Tibial nerve (tissue), 4 donors: ENCODE data around the gene MAGED2. TPM values are rescaled to one million over a fixed set of nuclear protein-coding genes. Genes with fewer than 3 reads are reported as not detected.

Experiments used
- DNase-seq, 2 donors: peaks; one replicate each; pipeline ENCODE4 v3.0.0-alpha.2; 2019; ENCODE audit warnings: low spot score in 2 of 2
- H3K27ac ChIP-seq, 4 donors: fragments of 200-600 bp; sonication (generic) in 3 of 4; one replicate each; pipeline ENCODE4 v1.5.1; 2017 to 2019; ENCODE audit warnings: mild to moderate bottlenecking in 1 of 4
- H3K27me3 ChIP-seq, 2 donors: fragments of 200-600 bp; sonication (generic) in 1 of 2; one replicate each; pipeline versions ENCODE4 v1.5.1 to v1.6.0; 2017 to 2019
- H3K36me3 ChIP-seq, 3 donors: fragments of 200-600 bp; sonication (generic); one replicate each; pipeline ENCODE4 v1.5.1; 2018 to 2019
- H3K4me1 ChIP-seq, 4 donors: fragments of 200-600 bp; sonication (generic) in 3 of 4; one replicate each; pipeline ENCODE4 v1.5.1; 2017 to 2019
- H3K4me3 ChIP-seq, 4 donors: fragments of 200-600 bp; sonication (generic) in 3 of 4; one replicate each; pipeline ENCODE4 v1.5.1; 2017 to 2019; ENCODE audit warnings: mild to moderate bottlenecking in 1 of 4, moderate library complexity in 1 of 4
- H3K9me3 ChIP-seq, 4 donors: fragments of 200-600 bp; sonication (generic) in 3 of 4; one replicate each; pipeline ENCODE4 v1.5.1; 2017 to 2019
- EP300 ChIP-seq, 2 donors: sonication (generic); formaldehyde crosslinking; IDR thresholded peaks; one replicate each; pipeline ENCODE4 v1.6.1; 2017; ENCODE audit warnings: antibody characterized with exemption in 2 of 2, mild to moderate bottlenecking in 1 of 2
- POLR2A ChIP-seq, 2 donors: fragments of 450-650 bp; IDR thresholded peaks; one replicate each; pipeline ENCODE4 v1.6.1; 2017; ENCODE audit warnings: antibody characterized with exemption in 2 of 2, mild to moderate bottlenecking in 2 of 2, moderate library complexity in 2 of 2
- WGBS, 2 donors: methylation state at CpG; one replicate each; pipeline ENCODE4 v1.1.5; 2018; 5-methylcytosine and 5-hydroxymethylcytosine counted together
- total RNA-seq, 4 donors: library from RNA; depleted of rRNA; stranded (reverse); fragments of >200 nt; gene quantifications; one replicate each; pipeline ENCODE4 v1.1.0, GENCODE V29; 2016
- TF ChIP-seq, protein P1 (sequence below), 5 experiments: fragments of 200-600 bp in 3 of 5; fragments of 450-650 bp in 2 of 5; sonication (generic) in 3 of 5; IDR thresholded peaks; one replicate each; pipeline ENCODE4 v1.5.1; 2016 to 2019; ENCODE audit warnings: antibody characterized with exemption in 5 of 5, mild to moderate bottlenecking in 3 of 5, moderate library complexity in 2 of 5

MAGED2 gene
- total RNA-seq, 4 donors from 2014 or later: 114 to 230 (median 173) TPM

DNA sequence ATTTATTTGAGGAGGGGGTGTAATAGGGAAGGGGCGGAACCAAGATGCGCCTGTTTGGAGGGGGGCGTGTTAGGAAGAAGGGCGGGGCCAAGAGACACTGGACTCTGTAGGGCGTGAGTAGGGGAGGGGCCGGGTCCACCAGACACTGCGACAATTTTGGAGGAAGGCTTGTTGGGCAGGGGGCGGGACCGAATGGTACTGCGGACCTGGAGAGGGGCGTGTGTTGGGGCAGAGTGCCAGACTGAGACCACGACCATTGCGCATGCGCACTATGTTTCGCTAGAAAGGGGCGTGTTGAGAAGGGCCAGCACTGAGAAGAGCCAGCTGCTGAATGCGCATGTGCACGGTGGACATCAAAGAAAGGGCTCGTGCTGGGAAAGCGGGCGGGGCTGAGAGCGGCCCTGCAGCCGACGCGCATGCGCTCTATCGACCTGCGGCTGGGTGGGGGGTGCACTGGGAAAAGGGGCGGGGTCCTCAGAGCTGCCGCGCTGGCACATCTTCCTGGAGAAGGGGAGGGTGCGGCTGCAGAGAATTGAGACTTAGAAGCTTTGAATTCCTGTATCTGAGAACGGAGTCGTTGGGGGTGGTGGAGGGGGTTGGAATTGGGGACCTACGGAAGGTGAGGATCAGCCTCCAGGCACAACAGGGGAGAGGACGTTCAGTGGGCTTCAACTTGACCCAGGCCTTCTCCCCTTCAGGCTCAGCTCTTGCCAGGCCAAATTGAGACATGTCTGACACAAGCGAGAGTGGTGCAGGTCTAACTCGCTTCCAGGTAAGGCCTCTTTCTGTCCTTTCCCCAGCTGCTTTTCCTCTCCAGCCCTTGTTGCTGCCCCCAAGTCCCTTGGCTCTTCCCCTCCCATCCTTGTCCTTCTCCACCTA, 1.3 kb downstream of the MAGED2 start:
- DNase-seq: peak; percentile 79 to 85
- H3K4me1 ChIP-seq: peaks cover 0 to 26% (median 6%) of the 10 kb centered on the region in 4 donors
- no peaks in the 10 kb centered on the region for H3K27me3 ChIP-seq
- TF ChIP-seq EP300 (IDR thresholded peaks at IDR 0.05): peak in 1 of 2 donors; percentile 7
- TF ChIP-seq, protein P1, sequence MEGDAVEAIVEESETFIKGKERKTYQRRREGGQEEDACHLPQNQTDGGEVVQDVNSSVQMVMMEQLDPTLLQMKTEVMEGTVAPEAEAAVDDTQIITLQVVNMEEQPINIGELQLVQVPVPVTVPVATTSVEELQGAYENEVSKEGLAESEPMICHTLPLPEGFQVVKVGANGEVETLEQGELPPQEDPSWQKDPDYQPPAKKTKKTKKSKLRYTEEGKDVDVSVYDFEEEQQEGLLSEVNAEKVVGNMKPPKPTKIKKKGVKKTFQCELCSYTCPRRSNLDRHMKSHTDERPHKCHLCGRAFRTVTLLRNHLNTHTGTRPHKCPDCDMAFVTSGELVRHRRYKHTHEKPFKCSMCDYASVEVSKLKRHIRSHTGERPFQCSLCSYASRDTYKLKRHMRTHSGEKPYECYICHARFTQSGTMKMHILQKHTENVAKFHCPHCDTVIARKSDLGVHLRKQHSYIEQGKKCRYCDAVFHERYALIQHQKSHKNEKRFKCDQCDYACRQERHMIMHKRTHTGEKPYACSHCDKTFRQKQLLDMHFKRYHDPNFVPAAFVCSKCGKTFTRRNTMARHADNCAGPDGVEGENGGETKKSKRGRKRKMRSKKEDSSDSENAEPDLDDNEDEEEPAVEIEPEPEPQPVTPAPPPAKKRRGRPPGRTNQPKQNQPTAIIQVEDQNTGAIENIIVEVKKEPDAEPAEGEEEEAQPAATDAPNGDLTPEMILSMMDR (IDR thresholded peaks at IDR 0.05): no peak
- 0 to 40% methylated on average over 25 to 38 of the region's 38 CpGs for WGBS, 2 donors
- peak overlapping the region; percentile 49 to 74 (median 56) for H3K4me3 ChIP-seq
- no peaks in the 10 kb centered on the region for H3K9me3 ChIP-seq
- H3K36me3 ChIP-seq: peaks cover 0 to 35% (median 0%) of the 10 kb centered on the region in 3 donors
- peak overlapping the region; percentile 88 to 97 (median 92) for H3K27ac ChIP-seq

DNA sequence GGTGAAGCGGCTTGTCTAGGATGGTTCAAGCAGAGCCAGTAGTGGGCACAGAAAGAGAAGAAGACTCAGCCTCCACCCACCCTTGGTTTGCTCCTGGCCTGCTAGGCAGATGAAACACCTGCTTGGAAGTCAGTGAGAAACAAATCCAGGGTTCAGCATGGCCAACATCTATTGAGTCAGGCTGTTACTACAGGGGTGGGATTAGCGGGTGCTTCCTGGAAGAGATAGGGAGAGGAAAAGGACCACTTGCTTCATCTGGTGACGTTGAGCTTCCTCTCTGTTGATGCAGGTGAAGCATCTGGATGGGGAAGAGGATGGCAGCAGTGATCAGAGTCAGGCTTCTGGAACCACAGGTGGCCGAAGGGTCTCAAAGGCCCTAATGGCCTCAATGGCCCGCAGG, 3.0 kb downstream of the MAGED2 start:
- Histone ChIP-seq H3K4me1 (peaks cover 0 to 26% (median 6%) of the 10 kb centered on the region in 4 donors), H3K27ac (peak overlapping the region in 1 of 4 donors; percentile 30), H3K9me3 (no peaks in the 10 kb centered on the region), H3K36me3 (peaks cover 0 to 52% (median 0%) of the 10 kb centered on the region in 3 donors), H3K4me3 (no peak overlapping the region), H3K27me3 (no peaks in the 10 kb centered on the region)
- 80 to 91% methylated on average over 4 to 5 of the region's 5 CpGs for WGBS, 2 donors
- no peak for DNase-seq
- TF ChIP-seq EP300 (IDR thresholded peaks at IDR 0.05): no peak
- TF ChIP-seq, protein P1 (IDR thresholded peaks at IDR 0.05): no peak
- TF ChIP-seq POLR2A (IDR thresholded peaks at IDR 0.05): no peak

DNA sequence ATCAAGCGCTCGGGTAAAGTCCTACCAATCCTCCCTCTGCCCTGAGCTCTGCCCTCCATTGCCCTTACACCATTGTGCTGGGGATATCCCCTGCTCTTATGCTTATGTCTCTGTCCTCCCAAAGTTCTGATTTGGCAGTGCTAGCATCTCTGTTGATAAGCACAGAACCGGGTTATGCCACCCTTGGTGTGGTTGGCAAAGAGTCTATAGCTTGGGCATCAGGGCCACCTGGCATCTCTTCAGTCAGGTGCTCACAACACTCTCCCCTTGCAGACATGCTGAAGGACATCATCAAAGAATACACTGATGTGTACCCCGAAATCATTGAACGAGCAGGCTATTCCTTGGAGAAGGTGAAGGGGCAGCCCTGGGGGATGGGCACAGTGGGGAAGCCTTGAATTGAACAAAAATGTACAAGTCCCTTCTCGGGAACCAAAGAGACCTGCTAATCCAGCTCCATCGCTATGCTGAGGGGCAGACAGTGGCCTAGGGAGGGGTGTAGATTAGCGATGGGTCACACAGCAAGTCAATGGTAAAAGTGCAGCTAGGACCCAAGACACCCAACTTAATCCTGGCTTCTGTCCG, 3.8 kb downstream of the MAGED2 start:
- Histone ChIP-seq H3K4me3 (no peak overlapping the region), H3K9me3 (no peaks in the 10 kb centered on the region), H3K27ac (no peak overlapping the region), H3K4me1 (peaks cover 0 to 26% (median 6%) of the 10 kb centered on the region in 4 donors), H3K27me3 (no peaks in the 10 kb centered on the region), H3K36me3 (peaks cover 0 to 60% (median 0%) of the 10 kb centered on the region in 3 donors)
- WGBS, 2 donors: 82 to 84% methylated on average over 9 of the region's 9 CpGs
- TF ChIP-seq POLR2A (IDR thresholded peaks at IDR 0.05) (no peak), EP300 (IDR thresholded peaks at IDR 0.05) (no peak)
- TF ChIP-seq, protein P1 (IDR thresholded peaks at IDR 0.05): no peak
- DNase-seq: no peak

DNA sequence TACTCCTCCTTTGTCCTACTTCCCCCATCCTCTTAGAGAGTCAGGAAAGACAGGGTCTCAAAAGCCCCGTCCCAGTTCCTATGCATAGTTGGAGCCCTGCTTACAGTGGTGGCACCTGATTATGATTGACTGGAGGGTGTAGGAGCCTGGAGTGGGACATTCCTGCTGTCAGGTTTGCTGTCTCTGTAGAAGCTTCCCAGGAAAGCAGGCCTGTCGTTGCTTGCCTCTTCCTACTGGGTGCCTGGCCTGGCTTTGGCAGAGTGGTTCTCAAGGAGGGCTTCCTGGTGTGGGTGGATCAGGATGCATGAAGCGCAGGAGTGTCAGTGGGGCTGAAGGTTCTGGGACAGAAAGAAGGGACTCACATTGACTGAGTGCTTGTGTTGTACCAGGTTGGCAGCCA, 4.8 kb downstream of the MAGED2 start:
- TF ChIP-seq, protein P1 (IDR thresholded peaks at IDR 0.05): no peak
- no peak for TF ChIP-seq POLR2A (IDR thresholded peaks at IDR 0.05)
- TF ChIP-seq EP300 (IDR thresholded peaks at IDR 0.05): no peak
- no peaks in the 10 kb centered on the region for H3K9me3 ChIP-seq

More for the DNA sequence above, 4.8 kb downstream of the MAGED2 start:
- WGBS, 2 donors: 70% methylated on average over 3 of the region's 3 CpGs
- Histone ChIP-seq H3K4me3 (no peak overlapping the region), H3K27ac (no peak overlapping the region), H3K4me1 (peaks cover 0 to 26% (median 6%) of the 10 kb centered on the region in 4 donors), H3K36me3 (peaks cover 0 to 62% (median 0%) of the 10 kb centered on the region in 3 donors), H3K27me3 (no peaks in the 10 kb centered on the region)
- no peak for DNase-seq
